Measurements from ENCODE around the gene SH3GL1. TPM values are rescaled to one million over a fixed set of nuclear protein-coding genes. Genes with fewer than 3 reads are reported as not detected.
"Not testable (repeated sequence)": the region's sequence is repeated elsewhere in the genome, so short reads cannot be mapped to it uniquely, and the experiment has no call there.

SH3GL1 gene
- total RNA-seq, 4 donors from 2014 or later, result 11.8 to 69.3 (median 29.5) TPM

DNA sequence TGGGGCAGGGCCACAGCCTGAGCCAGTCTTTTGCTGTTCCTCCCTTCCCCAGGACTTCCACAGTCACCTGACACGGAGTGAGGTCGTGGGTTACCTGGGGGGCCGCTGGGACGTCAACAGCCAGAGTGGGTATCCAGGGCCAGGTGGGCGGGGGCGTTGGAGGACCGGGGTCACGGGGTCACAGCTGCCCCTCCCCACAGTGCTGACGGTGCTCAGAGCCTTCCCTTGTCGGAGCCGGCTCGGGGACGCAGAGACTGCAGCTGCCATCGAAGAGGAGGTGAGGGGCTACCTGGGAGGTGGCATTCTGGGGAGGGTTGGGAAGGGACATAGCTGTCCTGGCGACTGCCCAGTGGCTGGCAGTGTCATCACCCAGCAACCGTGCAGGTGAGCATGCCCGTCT lies 45.5 kb downstream of the SH3GL1 start:
- Histone ChIP-seq H3K27ac (no peak overlapping the region), H3K36me3 (no peaks in the 10 kb centered on the region), H3K4me1 (no peaks in the 10 kb centered on the region), H3K27me3 (no peaks in the 10 kb centered on the region), H3K9me3 (no peaks in the 10 kb centered on the region), H3K4me3 (no peak overlapping the region)
- intact Hi-C loops (cut with DNase I; ENCODE audit: low total_unique reads), result loop anchor here (10.0 kb wide), 1 partner anchor 90 kb away; no protein-coding TSS in a partner anchor
- TF ChIP-seq POLR2A (IDR thresholded peaks at IDR 0.05) (no peak), CTCF (IDR thresholded peaks at IDR 0.05) (no peak)
- no peak for DNase-seq

DNA sequence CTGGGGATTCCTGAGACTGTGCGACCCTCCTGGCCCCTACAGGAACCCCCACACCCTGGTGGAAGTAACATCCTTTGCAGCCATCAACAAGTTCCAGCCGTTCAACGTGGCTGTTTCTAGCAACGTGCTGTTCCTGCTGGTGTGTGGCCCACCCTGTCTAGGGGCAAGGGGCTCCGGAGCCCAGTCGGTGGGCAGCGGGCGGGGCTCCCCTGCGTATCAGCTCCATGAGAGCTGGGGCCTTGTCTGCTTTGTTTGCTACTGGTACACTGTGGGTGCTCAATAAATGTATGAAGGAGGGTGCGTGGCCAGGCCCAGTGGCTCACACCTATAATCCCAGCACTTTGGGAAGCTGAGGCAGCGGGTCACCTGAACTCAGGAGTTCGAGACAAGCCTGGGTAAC lies 46.1 kb downstream of the SH3GL1 start:
- no peaks in the 10 kb centered on the region for H3K27me3 ChIP-seq
- intact Hi-C loops (cut with DNase I; ENCODE audit: low total_unique reads), result loop anchor here (10.0 kb wide), 1 partner anchor 89 kb away; no protein-coding TSS in a partner anchor
- no peak overlapping the region for H3K27ac ChIP-seq
- TF ChIP-seq CTCF (IDR thresholded peaks at IDR 0.05) (no peak), POLR2A (IDR thresholded peaks at IDR 0.05) (no peak)
- DNase-seq, result no peak
- no peaks in the 10 kb centered on the region for H3K9me3 ChIP-seq
- no peaks in the 10 kb centered on the region for H3K36me3 ChIP-seq
- no peaks in the 10 kb centered on the region for H3K4me1 ChIP-seq
- H3K4me3 ChIP-seq, result no peak overlapping the region

DNA sequence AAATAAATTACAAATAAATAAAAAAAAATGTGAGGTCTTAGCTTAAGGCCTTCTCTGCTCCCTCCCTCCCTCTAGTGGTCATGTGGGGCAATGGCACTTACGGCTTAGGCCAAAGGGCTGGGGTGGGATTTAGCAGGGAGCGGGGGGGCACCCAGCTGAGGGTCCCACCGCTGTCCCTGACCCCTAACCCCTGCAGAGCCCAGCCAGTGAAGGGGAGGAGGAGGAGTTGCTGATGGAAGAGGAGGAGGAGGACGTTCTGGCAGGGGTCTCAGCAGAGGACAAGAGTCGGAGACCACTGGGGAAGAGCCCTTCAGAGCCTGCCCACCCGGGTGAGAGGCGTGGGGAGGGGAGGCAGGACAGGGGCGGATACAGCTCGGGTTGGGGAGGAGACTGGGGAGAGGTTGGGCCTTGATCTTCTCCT lies 47.6 kb downstream of the SH3GL1 start:
- Histone ChIP-seq H3K4me3 (no peak overlapping the region), H3K4me1 (no peaks in the 10 kb centered on the region), H3K27ac (no peak overlapping the region), H3K36me3 (no peaks in the 10 kb centered on the region), H3K27me3 (no peaks in the 10 kb centered on the region), H3K9me3 (no peaks in the 10 kb centered on the region)
- peak; percentile 38 to 86 (median 58) for TF ChIP-seq CTCF (IDR thresholded peaks at IDR 0.05)
- TF ChIP-seq POLR2A (IDR thresholded peaks at IDR 0.05), result no peak
- DNase-seq, result peak in 1 of 2 donors; percentile 57
- intact Hi-C loops (cut with DNase I; ENCODE audit: low total_unique reads), result loop anchor here (10.0 kb wide), 1 partner anchor 88 kb away; no protein-coding TSS in a partner anchor

DNA sequence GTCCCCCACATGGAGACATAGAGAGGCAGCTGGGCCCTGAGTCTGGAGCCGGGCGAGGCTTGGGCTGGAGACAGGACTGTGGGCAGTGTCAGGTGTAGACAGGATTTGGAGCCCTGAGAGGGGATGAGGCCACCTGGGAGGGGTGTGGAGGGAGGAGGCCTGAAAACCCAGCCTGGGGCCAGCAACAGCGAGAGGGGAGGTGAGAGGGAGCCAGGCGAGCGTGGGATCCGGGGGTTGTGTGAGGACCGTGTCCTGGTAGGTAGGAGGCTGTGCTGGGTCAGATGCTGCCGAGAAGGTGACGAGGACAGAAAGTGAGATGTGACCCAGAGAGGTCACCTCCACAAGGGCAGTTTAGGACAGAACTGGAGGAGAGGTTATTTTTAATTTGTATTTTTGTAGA lies 49.6 kb downstream of the SH3GL1 start:
- Histone ChIP-seq H3K9me3 (no peaks in the 10 kb centered on the region), H3K27ac (no peak overlapping the region), H3K4me3 (no peak overlapping the region), H3K4me1 (no peaks in the 10 kb centered on the region), H3K36me3 (no peaks in the 10 kb centered on the region), H3K27me3 (no peaks in the 10 kb centered on the region)
- intact Hi-C loops (cut with DNase I; ENCODE audit: low total_unique reads), result loop anchor here (10.0 kb wide), 1 partner anchor 86 kb away; no protein-coding TSS in a partner anchor
- TF ChIP-seq CTCF (IDR thresholded peaks at IDR 0.05), result no peak
- DNase-seq, result no peak

DNA sequence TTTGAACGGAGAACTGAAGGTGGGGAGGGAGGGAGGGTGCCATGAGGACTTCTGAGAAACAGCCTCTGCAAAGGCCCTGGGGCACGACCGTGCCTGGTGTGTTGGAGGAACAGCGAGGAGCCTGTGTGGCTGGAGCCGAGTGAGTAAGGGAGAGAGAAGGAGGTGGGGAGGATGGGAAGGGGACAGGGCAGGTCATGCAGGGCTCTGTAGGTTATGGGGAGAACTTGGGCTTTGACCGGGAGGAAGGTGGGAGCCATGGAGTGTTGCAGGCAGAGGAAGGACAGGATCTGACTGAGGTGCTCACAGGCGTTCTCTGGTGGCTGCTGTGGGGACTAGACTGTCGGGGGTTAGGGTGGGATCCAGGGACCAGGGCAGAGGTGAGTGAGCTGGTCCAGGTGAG lies 50.2 kb downstream of the SH3GL1 start:
- Histone ChIP-seq H3K27ac (no peak overlapping the region), H3K4me1 (no peaks in the 10 kb centered on the region), H3K4me3 (no peak overlapping the region), H3K9me3 (no peaks in the 10 kb centered on the region), H3K27me3 (no peaks in the 10 kb centered on the region), H3K36me3 (no peaks in the 10 kb centered on the region)
- no peak for DNase-seq
- TF ChIP-seq POLR2A (IDR thresholded peaks at IDR 0.05) (no peak), CTCF (IDR thresholded peaks at IDR 0.05) (no peak)
- intact Hi-C loops (cut with DNase I; ENCODE audit: low total_unique reads), result loop anchor here (10.0 kb wide), 1 partner anchor 85 kb away; no protein-coding TSS in a partner anchor

DNA sequence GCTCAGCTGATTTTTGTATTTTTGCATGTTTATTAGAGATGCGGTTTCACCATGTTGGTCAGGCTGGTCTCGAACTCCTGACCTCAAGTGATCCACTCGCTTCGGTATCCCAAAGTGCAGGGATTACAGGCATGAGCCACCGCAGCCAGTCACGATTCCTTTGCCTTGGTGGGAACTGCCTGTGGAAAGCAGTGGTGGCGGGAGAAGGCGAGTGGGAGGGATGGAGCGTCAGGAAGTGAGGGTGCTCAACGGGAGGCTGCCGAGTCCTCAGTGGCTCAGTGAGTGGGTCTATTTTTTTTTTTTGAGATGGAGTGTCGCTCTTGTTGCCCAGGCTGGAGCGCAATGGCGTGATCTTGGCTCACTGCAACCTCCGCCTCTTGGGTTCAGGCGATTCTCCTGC lies 51.1 kb downstream of the SH3GL1 start:
- H3K4me3 ChIP-seq; intact Hi-C loops (cut with DNase I; ENCODE audit: low total_unique reads); H3K4me1 ChIP-seq; H3K36me3 ChIP-seq; H3K27me3 ChIP-seq; H3K27ac ChIP-seq; H3K9me3 ChIP-seq; DNase-seq: not testable (repeated sequence)

Data from uterus (tissue), 4 donors.